Measurements from ENCODE around the gene HTR3D. TPM values are rescaled to one million over a fixed set of nuclear protein-coding genes. Genes with fewer than 3 reads are reported as not detected.

HTR3D gene
- total and polyA plus RNA-seq, 2 experiments from 2014 or later = not detected

GRCh38 chr3:183991403-183991802, 40.1 kb upstream of the HTR3D start:
- Histone ChIP-seq H4K20me1 (replicated peaks; ENCODE audit: insufficient read depth) (no peaks in the 10 kb centered on the region; the same call in 1 of the 2 replicates), H3K4me2 (no peak overlapping the region), H2AFZ (no peak overlapping the region), H3K27me3 (ENCODE audit: insufficient read depth) (no peaks in the 10 kb centered on the region), H3F3A (replicated peaks; ENCODE audit: low read depth) (no peaks in the 10 kb centered on the region), H3K9me2 (ENCODE audit: insufficient read depth) (no peaks in the 10 kb centered on the region), H3K79me2 (replicated peaks; ENCODE audit: insufficient read depth) (peaks cover 7% of the 10 kb centered on the region; the same call in 1 of the 2 replicates), H3K36me3 (ENCODE audit: insufficient read depth) (no peaks in the 10 kb centered on the region; the same call in 1 of the 2 replicates), H3K4me3 (no peak overlapping the region), H3K4me1 (ENCODE audit: insufficient read depth) (no peaks in the 10 kb centered on the region), H3K27ac (ENCODE audit: low read depth) (no peak overlapping the region)
- Mint-ChIP-seq H3K27ac (no peak overlapping the region), H3K9me3 (no peaks in the 10 kb centered on the region), H3K36me3 (ENCODE audit: low read depth) (peaks cover 28% of the 10 kb centered on the region), H3K4me1 (no peaks in the 10 kb centered on the region), H3K27me3 (ENCODE audit: insufficient read depth, low read depth, poor library complexity) (no peaks in the 10 kb centered on the region), H3K4me3 (no peak overlapping the region)
- no peak for ATAC-seq
- TF ChIP-seq CREB1 (CRISPR knock-in tag; IDR thresholded peaks at IDR 0.05; ENCODE audit: low read depth) (no peak), NANOG (IDR thresholded peaks at IDR 0.05; ENCODE audit: borderline replicate concordance) (no peak), EZH2 (IDR thresholded peaks at IDR 0.05; ENCODE audit: low read depth, unreplicated experiment) (no peak), REST (IDR thresholded peaks at IDR 0.05; ENCODE audit: unreplicated experiment) (no peak), ZNF462 (CRISPR knock-in tag; IDR thresholded peaks at IDR 0.05) (no peak), ZNF114 (CRISPR knock-in tag; IDR thresholded peaks at IDR 0.05) (no peak), ZNF331 (CRISPR knock-in tag; IDR thresholded peaks at IDR 0.05; ENCODE audit: low read depth) (no peak), STAT1 (IDR thresholded peaks at IDR 0.05; ENCODE audit: unreplicated experiment) (no peak)
- DNase-seq (ENCODE audit: low spot score) = no peak
